A204.1 (cell line): ENCODE data around the gene MLLT3.

Experiments
- FAIRE-seq: peaks from 2 replicates; lab custom pipeline; 2012; peaks lifted over from hg19 to GRCh38; lab: Jason Lieb, UNC

Gene MLLT3

GRCh38 chr9:20473515-20474013 is 148.7 kb downstream of the MLLT3 start:
- FAIRE-seq, result no peak

GRCh38 chr9:20472342-20473045 is 149.8 kb downstream of the MLLT3 start:
- no peak for FAIRE-seq

GRCh38 chr9:20466328-20467008 is 155.8 kb downstream of the MLLT3 start:
- no peak for FAIRE-seq

- FAIRE-seq, result no peak
Observed at GRCh38 chr9:20464242-20464641, 158.1 kb downstream of the MLLT3 start.

GRCh38 chr9:20463823-20464222 is 158.5 kb downstream of the MLLT3 start:
- FAIRE-seq, result no peak

DNA sequence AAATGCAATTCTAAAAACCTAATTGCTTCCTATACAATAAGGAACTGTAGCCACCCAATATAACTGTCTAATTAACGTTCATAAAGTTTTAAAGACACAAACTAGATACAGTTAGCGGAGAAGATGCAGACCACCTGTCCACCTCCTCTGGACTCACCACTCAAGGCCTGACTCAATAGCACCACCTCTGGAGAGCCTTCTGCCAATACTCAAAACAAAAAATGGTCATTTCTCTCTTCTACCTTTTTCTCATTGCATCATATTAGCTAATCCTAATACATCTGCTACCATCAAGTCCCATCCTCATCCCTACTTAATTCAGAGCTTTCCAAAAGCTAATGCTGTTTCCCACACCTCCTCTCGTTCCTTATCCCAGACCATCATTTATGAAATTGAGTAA is 159.9 kb downstream of the MLLT3 start:
- no peak for FAIRE-seq

GRCh38 chr9:20447291-20447690 is 175.0 kb downstream of the MLLT3 start:
- no peak for FAIRE-seq

DNA sequence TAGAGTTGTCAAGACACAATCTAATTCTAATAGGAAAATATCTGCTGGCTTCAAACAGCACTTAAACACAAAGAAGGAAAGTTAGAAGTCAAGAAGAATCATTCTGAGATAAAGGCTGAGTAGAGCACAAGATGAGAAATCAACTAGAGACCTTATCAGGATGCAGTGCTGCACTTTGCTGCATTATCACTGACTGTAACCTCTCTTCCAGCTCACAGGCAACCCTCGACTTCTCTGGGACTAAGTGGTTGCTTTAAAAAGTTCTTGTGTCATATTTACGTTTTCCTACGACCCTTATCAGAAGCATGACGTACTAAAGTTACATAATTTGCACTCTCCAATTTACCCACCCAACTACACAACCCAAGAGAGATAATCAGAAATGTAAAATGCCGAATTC is 176.1 kb downstream of the MLLT3 start:
- no peak for FAIRE-seq

GRCh38 chr9:20442461-20443319 is 179.6 kb downstream of the MLLT3 start:
- FAIRE-seq, result no peak

DNA sequence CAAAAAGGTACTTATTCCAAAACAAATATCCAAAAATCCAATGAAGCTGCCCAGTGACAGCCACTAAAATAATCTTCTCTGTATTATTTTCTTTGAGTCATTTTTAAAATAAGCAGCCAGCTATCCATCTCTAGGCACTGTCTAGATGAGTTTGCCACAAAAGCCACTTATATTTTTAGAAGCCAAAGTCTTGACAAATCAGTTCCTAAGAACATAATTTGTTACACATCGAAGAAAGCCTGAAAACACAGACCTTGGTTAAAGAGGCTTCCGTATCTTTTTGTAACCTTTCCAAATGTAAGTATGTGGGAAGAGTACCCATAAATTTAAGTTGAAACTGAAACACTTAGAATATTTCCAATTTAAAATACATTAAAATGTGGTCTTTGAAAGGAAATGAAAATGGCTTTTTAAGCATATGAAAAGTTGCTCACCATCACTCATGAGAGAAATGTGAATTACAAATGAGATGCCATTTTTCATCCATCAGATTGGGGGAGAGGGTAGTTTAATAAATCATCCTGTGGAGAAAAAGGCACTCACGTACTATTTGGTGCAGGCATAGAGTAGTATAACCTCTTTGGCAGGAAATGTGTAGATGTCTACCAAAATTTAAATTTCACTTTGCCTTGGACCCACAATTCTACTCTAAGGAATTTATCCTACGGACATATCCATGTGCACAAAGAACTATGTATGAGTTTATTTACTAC is 180.4 kb downstream of the MLLT3 start:
- no peak for FAIRE-seq

DNA sequence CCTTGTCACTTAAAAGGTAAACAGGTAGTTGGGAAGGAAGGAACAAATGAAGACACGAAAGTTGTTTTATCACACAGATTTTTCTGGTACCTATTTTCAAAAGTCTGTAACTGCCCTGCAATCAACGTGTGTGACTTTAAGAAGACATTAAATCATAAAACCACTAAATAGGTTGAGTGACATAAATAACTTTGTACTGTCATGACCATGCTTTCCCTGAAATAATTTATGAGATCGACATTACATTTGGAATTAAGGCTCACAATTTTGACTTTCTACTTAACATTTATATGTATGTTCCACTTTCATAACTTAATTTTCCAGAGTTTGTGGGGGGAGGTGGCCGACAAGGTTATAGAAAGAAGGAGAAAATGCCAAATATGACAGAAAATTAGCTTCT is 181.1 kb downstream of the MLLT3 start:
- FAIRE-seq, result no peak

DNA sequence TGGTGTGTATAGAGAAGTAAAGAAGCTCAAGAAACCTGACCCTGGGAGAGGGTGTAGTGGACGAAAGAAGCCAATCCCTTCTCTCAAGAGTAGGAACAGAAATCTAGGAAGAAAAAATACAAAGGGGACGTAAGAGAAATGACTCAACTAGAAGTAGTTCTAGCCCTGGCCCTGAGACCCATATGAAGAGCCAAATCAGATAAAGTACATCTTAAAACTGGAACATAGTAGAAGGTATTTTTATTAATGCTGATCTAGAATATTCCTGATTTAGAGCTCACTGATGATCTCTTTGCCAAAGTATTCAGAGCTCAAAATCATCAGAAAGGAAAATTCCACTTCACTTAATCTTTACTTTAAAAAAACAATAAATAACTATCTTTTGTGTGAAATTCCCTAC is 184.8 kb downstream of the MLLT3 start:
- FAIRE-seq, result no peak

GRCh38 chr9:20436476-20437195 is 185.7 kb downstream of the MLLT3 start:
- no peak for FAIRE-seq

DNA sequence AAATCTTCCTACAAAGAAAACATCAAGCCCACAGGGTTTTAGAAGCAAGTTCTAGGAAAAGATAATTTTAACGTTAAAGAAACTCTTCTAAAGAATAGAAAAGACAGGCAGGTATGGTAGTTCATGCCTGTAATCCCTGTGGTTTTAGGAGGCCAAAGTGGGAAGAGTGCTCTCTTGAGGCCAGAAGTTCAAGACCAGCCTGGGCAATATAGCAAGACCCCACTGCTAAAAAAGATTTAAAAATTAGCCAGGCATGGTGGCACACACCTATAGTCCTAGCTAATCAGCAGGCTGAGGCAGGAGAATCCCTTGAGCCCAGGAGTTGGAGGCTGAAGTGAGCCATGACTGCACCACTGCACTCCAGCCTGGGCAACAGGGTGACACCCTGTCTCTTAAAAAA is 193.3 kb downstream of the MLLT3 start:
- FAIRE-seq, result no peak

GRCh38 chr9:20427359-20427758 is 194.9 kb downstream of the MLLT3 start:
- no peak for FAIRE-seq

- FAIRE-seq, result no peak
Observed at GRCh38 chr9:20426019-20426418, 196.3 kb downstream of the MLLT3 start.

- no peak for FAIRE-seq
Observed at GRCh38 chr9:20419533-20419932, 202.8 kb downstream of the MLLT3 start.

DNA sequence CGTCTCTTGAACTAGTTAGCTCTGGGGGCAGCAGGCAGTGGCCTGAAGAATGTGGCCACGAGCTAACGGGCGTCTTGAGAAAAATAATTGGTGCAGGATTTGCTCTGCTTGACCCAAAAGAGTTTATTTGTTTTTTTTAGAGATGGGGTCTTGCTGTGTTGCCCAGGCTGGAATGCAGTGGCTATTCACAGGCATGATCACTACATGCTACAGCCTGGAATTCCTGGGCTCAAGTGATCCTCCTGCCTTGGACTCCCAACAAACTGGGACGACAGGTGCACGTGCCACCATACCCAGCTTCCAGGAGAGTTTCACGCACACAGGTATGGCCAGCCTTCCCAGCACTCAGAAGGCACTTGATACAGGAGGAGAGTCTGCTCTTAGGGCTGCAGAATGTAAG is 203.8 kb downstream of the MLLT3 start:
- FAIRE-seq, result no peak

DNA sequence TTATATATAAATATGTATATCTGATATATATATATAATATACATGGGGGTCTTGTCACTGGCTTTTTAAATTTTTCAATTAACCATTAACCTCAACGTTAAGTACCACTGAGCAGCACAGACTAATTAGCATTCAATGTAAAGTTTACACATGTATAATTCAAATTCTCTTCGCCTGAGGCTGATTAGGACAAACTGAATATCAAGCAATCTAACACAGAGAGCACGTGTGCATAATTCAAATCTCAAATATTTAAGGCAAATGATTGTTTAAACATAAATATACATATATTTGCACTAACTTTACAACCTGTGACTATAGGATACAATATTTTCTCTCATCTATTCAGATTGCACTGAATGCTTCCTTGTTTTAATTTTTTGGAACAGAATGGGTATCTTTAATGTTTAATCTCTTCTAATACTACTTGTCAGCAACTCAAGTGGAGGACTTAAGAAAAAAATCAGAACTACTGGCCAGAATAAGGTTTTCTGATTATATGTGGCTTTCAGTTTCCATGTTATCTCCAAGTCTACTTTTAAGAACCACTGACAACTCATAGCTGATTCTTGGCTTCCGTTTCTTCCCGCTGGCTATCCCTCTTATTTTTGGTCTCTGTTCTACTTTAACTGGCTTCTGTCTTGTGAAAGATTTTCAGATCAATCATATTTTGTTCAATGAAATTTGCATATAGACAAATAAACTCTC is 204.8 kb downstream of the MLLT3 start:
- FAIRE-seq, result no peak

- no peak for FAIRE-seq
Observed at GRCh38 chr9:20414150-20414549, 208.1 kb downstream of the MLLT3 start.
